Activated CD4-positive, alpha-beta T cell treated with anti-CD3 and anti-CD28 coated beads for 24 hours (primary cell): ENCODE measurements around the gene STARD4.
A peak's percentile ranks its signal among the peaks of the same experiment; 100 is the strongest.

Experiments used
- DNase-seq, 2 donors: peaks; one replicate each; pipeline ENCODE4 v3.0.0-alpha.2; 2020; ENCODE audit warnings: low read depth in 2 of 2

The STARD4 gene

GRCh38 chr5:111528056-111528455, 15.7 kb upstream of the STARD4 start:
- DNase-seq: no peak

- no peak for DNase-seq
These were observed 8.6 kb upstream of the STARD4 start for GRCh38 chr5:111520908-111521307.

- DNase-seq: no peak
These were observed 6.4 kb upstream of the STARD4 start for GRCh38 chr5:111518777-111519176.

GRCh38 chr5:111517853-111518501, 5.6 kb upstream of the STARD4 start:
- no peak for DNase-seq

GRCh38 chr5:111514087-111514486, 1.8 kb upstream of the STARD4 start:
- no peak for DNase-seq

- no peak for DNase-seq
These were observed 791 bp upstream of the STARD4 start for GRCh38 chr5:111513131-111513520.

- peak in 1 of 2 donors; percentile 3 for DNase-seq
These were observed 432 bp downstream of the STARD4 start for GRCh38 chr5:111511831-111512374.

- no peak for DNase-seq
These were observed 1.0 kb downstream of the STARD4 start for GRCh38 chr5:111511174-111511830.

GRCh38 chr5:111509119-111509518, 3.2 kb downstream of the STARD4 start:
- no peak for DNase-seq

- no peak for DNase-seq
These were observed 5.1 kb downstream of the STARD4 start for GRCh38 chr5:111507276-111507675.

- DNase-seq: no peak
These were observed 7.2 kb downstream of the STARD4 start for GRCh38 chr5:111505096-111505495.

- DNase-seq: no peak
These were observed 9.4 kb downstream of the STARD4 start for GRCh38 chr5:111502956-111503355.

GRCh38 chr5:111498346-111498745, 14.0 kb downstream of the STARD4 start:
- no peak for DNase-seq

- DNase-seq: no peak
These were observed 17.2 kb downstream of the STARD4 start for GRCh38 chr5:111495159-111495558.

GRCh38 chr5:111494355-111494999, 17.9 kb downstream of the STARD4 start:
- no peak for DNase-seq

GRCh38 chr5:111493031-111493430, 19.3 kb downstream of the STARD4 start:
- DNase-seq: no peak

- no peak for DNase-seq
These were observed 24.0 kb downstream of the STARD4 start for GRCh38 chr5:111488353-111488752.

GRCh38 chr5:111486926-111487325, 25.4 kb downstream of the STARD4 start:
- no peak for DNase-seq

- no peak for DNase-seq
These were observed 26.3 kb downstream of the STARD4 start for GRCh38 chr5:111486055-111486454.

- no peak for DNase-seq
These were observed 32.0 kb downstream of the STARD4 start for GRCh38 chr5:111480346-111480745.

- no peak for DNase-seq
These were observed 33.4 kb downstream of the STARD4 start for GRCh38 chr5:111478898-111479297.

GRCh38 chr5:111478266-111478665, 34.1 kb downstream of the STARD4 start:
- no peak for DNase-seq

- no peak for DNase-seq
These were observed 39.8 kb downstream of the STARD4 start for GRCh38 chr5:111472579-111472978.
